Neural progenitor cell (in vitro differentiated cells): Measurements from ENCODE around the gene GARIN5A. TPM values are rescaled to one million over a fixed set of nuclear protein-coding genes. Genes with fewer than 3 reads are reported as not detected.

Source experiments
- DNase-seq: peaks from one replicate; pipeline ENCODE4 v3.0.0-alpha.2; 2016; ENCODE audit warnings: low spot score
- H2AFZ ChIP-seq: fragments of 200-600 bp; sonication (generic); replicated peaks from 2 replicates; pipeline ENCODE4 v1.6.1; 2016; ENCODE audit warnings: antibody characterized with exemption
- H3F3A ChIP-seq: fragments of 200-600 bp; sonication (generic); 2 replicates; pipeline ENCODE4 v1.6.1; 2016; ENCODE audit warnings: antibody characterized with exemption, low read depth
- H3K27ac ChIP-seq: fragments of 200-600 bp; sonication (generic); 2 replicates; pipeline ENCODE4 v1.5.1; 2016; ENCODE audit warnings: mild to moderate bottlenecking
- H3K27me3 ChIP-seq: fragments of 200-600 bp; sonication (generic); 2 replicates; pipeline ENCODE4 v1.6.1; 2016; ENCODE audit warnings: mild to moderate bottlenecking, moderate library complexity
- H3K36me3 ChIP-seq: fragments of 200-600 bp; sonication (generic); 2 replicates; pipeline ENCODE4 v1.5.1; 2016
- H3K4me1 ChIP-seq: fragments of 200-600 bp; sonication (generic); 2 replicates; pipeline ENCODE4 v1.6.1; 2016; ENCODE audit warnings: mixed run types
- H3K4me2 ChIP-seq: fragments of 200-600 bp; sonication (generic); 2 replicates; pipeline ENCODE4 v1.6.1; 2016
- H3K4me3 ChIP-seq: fragments of 200-600 bp; sonication (generic); 2 replicates; pipeline ENCODE4 v1.5.1; 2016
- H3K79me2 ChIP-seq: fragments of 200-600 bp; sonication (generic); 2 replicates; pipeline ENCODE4 v1.6.1; 2016; ENCODE audit warnings: low read depth
- H3K9ac ChIP-seq: fragments of 200-600 bp; sonication (generic); 2 replicates; pipeline ENCODE4 v1.6.1; 2016
- H3K9me3 ChIP-seq: fragments of 200-600 bp; sonication (generic); 2 replicates; pipeline ENCODE4 v1.5.1; 2016; ENCODE audit warnings: low read depth
- H4K20me1 ChIP-seq: fragments of 200-600 bp; sonication (generic); 2 replicates; pipeline ENCODE4 v1.6.1; 2016; ENCODE audit warnings: low read depth
- H3K27ac Mint-ChIP-seq: 3 replicates; pipeline ENCODE4 v1.8.0; 2021; ENCODE audit warnings: mixed read lengths
- H3K27me3 Mint-ChIP-seq: 2 replicates; pipeline ENCODE4 v1.8.0; 2022; ENCODE audit warnings: low read depth, mild to moderate bottlenecking, inconsistent platforms, moderate library complexity, mixed read lengths; ENCODE audit not compliant: insufficient read depth
- H3K36me3 Mint-ChIP-seq: 3 replicates; pipeline ENCODE4 v1.8.0; 2021; ENCODE audit warnings: mixed read lengths
- H3K4me1 Mint-ChIP-seq: 3 replicates; pipeline ENCODE4 v1.8.0; 2021; ENCODE audit warnings: mixed read lengths
- H3K4me3 Mint-ChIP-seq: 3 replicates; pipeline ENCODE4 v1.8.0; 2021; ENCODE audit warnings: mild to moderate bottlenecking, moderate library complexity, mixed read lengths
- H3K9me3 Mint-ChIP-seq: 3 replicates; pipeline ENCODE4 v1.8.0; 2020; ENCODE audit warnings: mixed read lengths
- CTCF ChIP-seq: fragments of 200-600 bp; sonication (generic); IDR thresholded peaks from 2 replicates; pipeline ENCODE4 v1.5.1; 2017; ENCODE audit warnings: antibody characterized with exemption, mild to moderate bottlenecking
- EZH2 ChIP-seq: fragments of 200-600 bp; sonication (generic); IDR thresholded peaks from 2 replicates; pipeline ENCODE4 v1.6.1; 2017; ENCODE audit warnings: antibody characterized with exemption, mild to moderate bottlenecking, moderate library complexity
- EZH2phosphoT487 ChIP-seq: fragments of 200-600 bp; sonication (generic); IDR thresholded peaks from 2 replicates; pipeline ENCODE4 v1.6.1; 2017; ENCODE audit warnings: antibody characterized with exemption
- total RNA-seq: library from RNA; depleted of rRNA; stranded (reverse); fragments of >200 nt; gene quantifications from 2 replicates; pipeline ENCODE4 v1.2.3, GENCODE V29; 2015; ENCODE audit warnings: low replicate concordance

Gene GARIN5A
- total RNA-seq, 1 donor from 2014 or later, result 5.6 TPM

- Mint-ChIP-seq H3K27ac (no peak overlapping the region), H3K9me3 (peaks cover 19% of the 10 kb centered on the region), H3K4me3 (no peak overlapping the region), H3K27me3 (peaks cover 9% of the 10 kb centered on the region), H3K4me1 (peaks cover 12% of the 10 kb centered on the region), H3K36me3 (peaks cover 23% of the 10 kb centered on the region)
- Histone ChIP-seq H3K9me3 (no peaks in the 10 kb centered on the region), H3K4me1 (peaks cover 4% of the 10 kb centered on the region), H3K79me2 (peaks cover 32% of the 10 kb centered on the region), H3K4me2 (no peak overlapping the region), H3K27ac (no peak overlapping the region), H3K9ac (no peak overlapping the region), H3K36me3 (no peaks in the 10 kb centered on the region), H3F3A (peaks cover 23% of the 10 kb centered on the region), H4K20me1 (peaks cover 14% of the 10 kb centered on the region), H3K4me3 (no peak overlapping the region), H3K27me3 (no peaks in the 10 kb centered on the region), H2AFZ (no peak overlapping the region)
- DNase-seq, result no peak
- TF ChIP-seq EZH2 (no peak), EZH2phosphoT487 (no peak), CTCF (no peak)
Measured at GRCh38 chr19:50479761-50480251, 3.2 kb upstream of the GARIN5A start.

DNA sequence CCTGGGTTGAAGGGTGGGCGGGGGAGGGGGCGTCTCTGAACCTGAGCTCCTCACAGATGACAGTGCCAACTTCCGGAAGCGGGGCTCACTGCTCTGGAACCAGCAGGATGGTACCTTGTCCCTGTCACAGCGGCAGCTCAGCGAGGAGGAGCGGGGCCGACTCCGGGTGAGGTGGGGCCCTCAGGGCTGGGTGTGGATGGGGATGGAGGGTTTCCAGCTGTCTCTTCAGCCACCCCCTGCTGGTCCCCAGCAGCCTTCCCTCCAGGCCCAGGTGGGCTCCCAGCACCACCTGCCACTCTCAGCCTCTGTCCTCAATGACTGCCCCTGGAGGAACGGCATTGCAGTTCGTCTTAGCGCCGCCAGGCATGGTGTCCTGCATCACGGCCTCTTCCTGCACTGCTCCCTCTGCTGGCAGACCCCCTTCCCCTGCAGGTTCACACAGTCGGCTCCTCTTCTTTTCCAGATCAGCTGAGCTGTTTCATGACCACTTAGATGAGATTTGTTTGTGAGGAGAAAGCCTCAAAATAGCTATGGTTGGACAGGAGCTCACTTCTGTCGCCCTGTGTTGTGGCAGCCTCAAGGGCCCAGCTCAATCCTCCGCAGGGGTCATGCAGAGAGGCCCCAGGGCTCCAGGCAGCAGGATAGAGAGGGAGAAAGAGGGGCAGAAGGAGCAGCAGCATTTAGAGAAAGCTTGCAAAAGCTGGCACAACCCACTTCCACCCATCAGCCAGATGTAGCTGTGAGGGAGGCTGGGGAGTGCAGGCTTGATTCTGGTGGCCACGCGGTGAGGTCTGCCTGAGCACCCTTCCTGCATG, 2.5 kb upstream of the GARIN5A start:
- no peak overlapping the region for H3K27ac Mint-ChIP-seq
- Histone ChIP-seq H3F3A (peaks cover 18% of the 10 kb centered on the region), H3K4me2 (no peak overlapping the region), H3K9me3 (no peaks in the 10 kb centered on the region), H3K79me2 (peaks cover 32% of the 10 kb centered on the region), H3K9ac (no peak overlapping the region), H4K20me1 (peaks cover 14% of the 10 kb centered on the region), H2AFZ (no peak overlapping the region), H3K27ac (no peak overlapping the region), H3K27me3 (no peaks in the 10 kb centered on the region), H3K36me3 (no peaks in the 10 kb centered on the region), H3K4me1 (peaks cover 4% of the 10 kb centered on the region), H3K4me3 (no peak overlapping the region)
- peaks cover 9% of the 10 kb centered on the region for H3K27me3 Mint-ChIP-seq
- peaks cover 19% of the 10 kb centered on the region for H3K9me3 Mint-ChIP-seq
- H3K4me1 Mint-ChIP-seq, result peaks cover 12% of the 10 kb centered on the region
- peak overlapping the region; percentile 74 for H3K4me3 Mint-ChIP-seq
- peak; percentile 59 for DNase-seq
- H3K36me3 Mint-ChIP-seq, result peaks cover 23% of the 10 kb centered on the region
- TF ChIP-seq CTCF (peak; percentile 53), EZH2phosphoT487 (no peak)

GRCh38 chr19:50477751-50478515, 1.3 kb upstream of the GARIN5A start:
- H3K36me3 ChIP-seq, result no peaks in the 10 kb centered on the region
- Mint-ChIP-seq H3K4me1 (peaks cover 12% of the 10 kb centered on the region), H3K27ac (no peak overlapping the region), H3K9me3 (peaks cover 19% of the 10 kb centered on the region), H3K27me3 (peaks cover 9% of the 10 kb centered on the region), H3K4me3 (peak overlapping the region; percentile 98), H3K36me3 (peaks cover 17% of the 10 kb centered on the region)
- peaks cover 14% of the 10 kb centered on the region for H4K20me1 ChIP-seq
- peak overlapping the region; percentile 69 for H3K4me3 ChIP-seq
- peak overlapping the region; percentile 84 for H3K4me2 ChIP-seq
- H3K9ac ChIP-seq, result no peak overlapping the region
- H3K27ac ChIP-seq, result no peak overlapping the region
- H2AFZ ChIP-seq, result no peak overlapping the region
- no peaks in the 10 kb centered on the region for H3K27me3 ChIP-seq
- H3K4me1 ChIP-seq, result peaks cover 4% of the 10 kb centered on the region
- DNase-seq, result no peak
- no peak for TF ChIP-seq EZH2
- TF ChIP-seq EZH2phosphoT487, result no peak
- TF ChIP-seq CTCF, result no peak
- no peaks in the 10 kb centered on the region for H3K9me3 ChIP-seq
- H3K79me2 ChIP-seq, result peaks cover 32% of the 10 kb centered on the region
- peaks cover 18% of the 10 kb centered on the region for H3F3A ChIP-seq
